Calu3 (cell line): ENCODE measurements around the gene NAA10. TPM values are rescaled to one million over a fixed set of nuclear protein-coding genes. Genes with fewer than 3 reads are reported as not detected.

ENCODE experiments used
- BruUV-seq: library from RNA; stranded (reverse); fragments of 400-500 nt; replicated peaks from 2 replicates; lab custom pipeline; 2021; lab: Mats Ljungman, UMichigan
- CTCF ChIA-PET: fragments of 300-600 bp; sonication (Branson Sonifier 250); formaldehyde crosslinking; loops from one replicate; lab custom pipeline; 2022; ENCODE audit warnings: antibody characterized with exemption; lab: Charles Lee
- DNase-seq: peaks from one replicate; pipeline ENCODE4 v3.0.0; 2022
- H3K27ac Mint-ChIP-seq: one replicate; pipeline ENCODE4 v1.8.0; 2022; ENCODE audit warnings: mixed read lengths; ENCODE audit not compliant: unreplicated experiment
- H3K27me3 Mint-ChIP-seq: one replicate; pipeline ENCODE4 v1.8.0; 2022; ENCODE audit warnings: mixed read lengths; ENCODE audit not compliant: unreplicated experiment
- H3K36me3 Mint-ChIP-seq: one replicate; pipeline ENCODE4 v1.8.0; 2022; ENCODE audit warnings: mild to moderate bottlenecking, moderate library complexity, mixed read lengths; ENCODE audit not compliant: insufficient read depth, unreplicated experiment
- H3K4me1 Mint-ChIP-seq: one replicate; pipeline ENCODE4 v1.8.0; 2022; ENCODE audit warnings: mild to moderate bottlenecking, low read depth, mixed read lengths; ENCODE audit not compliant: unreplicated experiment
- H3K4me3 Mint-ChIP-seq: one replicate; pipeline ENCODE4 v1.8.0; 2022; ENCODE audit warnings: mild to moderate bottlenecking, low read depth, moderate library complexity, mixed read lengths; ENCODE audit not compliant: unreplicated experiment
- H3K9me3 Mint-ChIP-seq: one replicate; pipeline ENCODE4 v1.8.0; 2022; ENCODE audit warnings: low read depth, mixed read lengths; ENCODE audit not compliant: unreplicated experiment
- intact Hi-C: fragments of 100-400 bp; cut with micrococcal nuclease; formaldehyde crosslinking; loops from one replicate; pipeline ENCODE4 v1.10.0; 2022; ENCODE audit not compliant: unreplicated experiment
- total RNA-seq: library from RNA; stranded (reverse); gene quantifications from 2 replicates; pipeline ENCODE4 v1.2.3, GENCODE V29; 2022
- TF ChIP-seq, protein P1 (sequence below): fragments of 200-600 bp; IDR thresholded peaks from one replicate; pipeline ENCODE4 v1.8.0; 2022; ENCODE audit warnings: antibody characterized with exemption; ENCODE audit not compliant: unreplicated experiment

Gene NAA10
- total RNA-seq, 1 experiment from 2014 or later, result 139 TPM

DNA sequence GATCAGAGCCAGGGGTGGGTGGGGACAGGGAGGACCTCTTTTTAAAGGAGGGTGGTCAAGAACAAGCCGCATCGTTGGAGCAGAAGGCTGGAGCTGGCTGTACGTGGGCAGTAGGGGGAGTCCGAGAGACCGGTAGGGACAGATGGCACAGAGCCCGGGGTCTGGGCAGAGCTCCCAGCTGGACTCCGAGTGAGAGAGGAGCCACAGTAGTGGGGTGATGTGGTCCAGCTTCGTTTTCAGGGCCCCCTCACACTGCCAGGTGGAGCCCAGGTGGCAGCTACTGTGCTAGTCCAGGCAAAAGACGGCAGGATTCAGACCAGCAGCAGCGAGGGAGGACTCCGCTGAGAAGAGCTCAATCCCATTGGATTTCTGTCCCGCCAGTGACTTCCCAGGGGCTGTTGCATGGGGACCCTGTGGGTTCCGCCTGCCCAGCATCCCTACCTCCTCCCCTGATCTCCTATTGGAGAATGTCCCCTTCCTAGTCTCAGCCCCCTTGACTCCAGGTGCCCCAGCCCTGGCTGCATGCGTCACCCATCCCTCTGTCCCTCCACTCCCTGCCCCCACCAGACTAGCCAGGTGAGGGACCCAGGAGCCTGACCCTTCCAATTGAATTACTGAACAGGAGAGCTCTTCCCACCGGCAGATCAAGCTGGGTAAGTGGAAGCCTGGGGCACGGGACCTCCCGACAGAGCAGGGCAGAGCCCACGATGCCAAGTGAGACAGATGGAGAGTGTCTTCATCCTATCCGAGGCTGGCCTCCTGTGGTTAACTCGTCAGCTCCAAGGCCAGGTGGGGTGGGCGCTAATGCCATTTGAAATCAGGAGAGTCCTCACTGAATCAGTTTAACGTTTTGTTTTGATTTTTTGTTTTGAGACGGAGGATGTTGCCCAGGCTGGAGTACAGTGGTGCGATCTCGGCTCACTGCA lies 11.6 kb downstream of the NAA10 start:
- CTCF ChIA-PET, result interaction anchor here (0.7 to 2.5 kb wide), 7 partner anchors 11 to 699 kb away, joined by 3 to 12 read pairs (median 6); partner anchors contain the start of genes IDH3G and SSR4
- H3K27ac Mint-ChIP-seq, result no peak overlapping the region
- peaks cover 8% of the 10 kb centered on the region for H3K4me1 Mint-ChIP-seq
- intact Hi-C loops, result no loop called here
- H3K4me3 Mint-ChIP-seq, result no peak overlapping the region
- no TSS peak for BruUV-seq
- peaks cover 19% of the 10 kb centered on the region for H3K36me3 Mint-ChIP-seq
- H3K27me3 Mint-ChIP-seq, result peaks cover 34% of the 10 kb centered on the region
- TF ChIP-seq, protein P1, sequence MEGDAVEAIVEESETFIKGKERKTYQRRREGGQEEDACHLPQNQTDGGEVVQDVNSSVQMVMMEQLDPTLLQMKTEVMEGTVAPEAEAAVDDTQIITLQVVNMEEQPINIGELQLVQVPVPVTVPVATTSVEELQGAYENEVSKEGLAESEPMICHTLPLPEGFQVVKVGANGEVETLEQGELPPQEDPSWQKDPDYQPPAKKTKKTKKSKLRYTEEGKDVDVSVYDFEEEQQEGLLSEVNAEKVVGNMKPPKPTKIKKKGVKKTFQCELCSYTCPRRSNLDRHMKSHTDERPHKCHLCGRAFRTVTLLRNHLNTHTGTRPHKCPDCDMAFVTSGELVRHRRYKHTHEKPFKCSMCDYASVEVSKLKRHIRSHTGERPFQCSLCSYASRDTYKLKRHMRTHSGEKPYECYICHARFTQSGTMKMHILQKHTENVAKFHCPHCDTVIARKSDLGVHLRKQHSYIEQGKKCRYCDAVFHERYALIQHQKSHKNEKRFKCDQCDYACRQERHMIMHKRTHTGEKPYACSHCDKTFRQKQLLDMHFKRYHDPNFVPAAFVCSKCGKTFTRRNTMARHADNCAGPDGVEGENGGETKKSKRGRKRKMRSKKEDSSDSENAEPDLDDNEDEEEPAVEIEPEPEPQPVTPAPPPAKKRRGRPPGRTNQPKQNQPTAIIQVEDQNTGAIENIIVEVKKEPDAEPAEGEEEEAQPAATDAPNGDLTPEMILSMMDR, result peak; percentile 59
- peak; percentile 74 for DNase-seq
- H3K9me3 Mint-ChIP-seq, result no peaks in the 10 kb centered on the region

DNA sequence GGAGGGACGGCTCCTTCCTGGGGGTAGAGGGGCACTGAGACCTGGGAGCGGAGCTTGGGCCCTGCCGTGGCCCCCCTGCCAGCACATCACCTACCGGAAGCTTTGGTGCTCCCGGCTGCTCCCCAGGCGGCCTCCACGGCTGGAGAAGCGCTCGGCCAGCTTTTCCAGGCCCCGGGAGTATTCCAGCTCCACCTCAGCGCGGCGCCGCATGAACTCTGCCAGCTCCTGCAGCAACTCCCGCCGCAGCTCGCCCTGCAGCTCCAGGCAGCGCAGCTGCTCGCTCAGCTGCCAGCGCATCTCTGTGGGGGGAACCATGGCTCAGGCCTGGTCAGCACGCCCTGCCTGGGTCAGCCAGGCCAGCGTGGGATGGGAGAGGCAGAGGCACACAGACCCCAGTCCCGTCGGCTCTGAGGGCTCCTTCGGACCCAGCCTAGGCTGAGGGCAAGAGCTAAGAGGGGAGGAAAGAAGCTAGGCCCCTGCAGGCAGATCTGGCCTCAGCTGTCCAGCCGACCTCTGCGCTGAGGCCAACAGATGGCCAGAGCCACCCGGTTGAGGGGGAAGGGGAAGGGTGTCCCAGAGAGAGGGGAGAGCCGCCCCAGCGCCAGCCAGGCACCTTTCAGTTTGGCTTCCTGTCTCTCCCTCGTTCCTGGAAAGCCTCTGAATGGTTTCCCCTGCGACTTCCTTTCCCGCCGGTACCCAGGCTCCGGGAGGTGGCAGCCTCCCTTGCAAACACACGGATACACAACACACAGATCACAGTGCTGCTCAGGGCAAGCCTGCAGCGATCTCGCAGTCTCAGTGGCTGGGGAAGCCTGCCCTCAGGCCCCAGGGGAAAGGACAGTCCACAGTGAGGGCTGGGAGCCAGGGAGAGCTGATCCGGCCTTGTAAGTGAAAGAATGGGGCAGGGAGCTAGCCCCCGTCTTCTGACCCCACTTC lies 13.1 kb downstream of the NAA10 start:
- H3K27ac Mint-ChIP-seq, result no peak overlapping the region
- DNase-seq, result no peak
- H3K4me1 Mint-ChIP-seq, result peaks cover under 1% of the 10 kb centered on the region
- peaks cover 4% of the 10 kb centered on the region for H3K36me3 Mint-ChIP-seq
- TF ChIP-seq, protein P1, result no peak
- peaks cover 34% of the 10 kb centered on the region for H3K27me3 Mint-ChIP-seq
- H3K9me3 Mint-ChIP-seq, result no peaks in the 10 kb centered on the region
- no TSS peak for BruUV-seq
- CTCF ChIA-PET, result interaction anchor here (0.6 to 0.7 kb wide), 3 partner anchors 21 to 697 kb away, joined by 3 to 9 read pairs (median 4); no protein-coding TSS in a partner anchor
- intact Hi-C loops, result no loop called here
- no peak overlapping the region for H3K4me3 Mint-ChIP-seq

DNA sequence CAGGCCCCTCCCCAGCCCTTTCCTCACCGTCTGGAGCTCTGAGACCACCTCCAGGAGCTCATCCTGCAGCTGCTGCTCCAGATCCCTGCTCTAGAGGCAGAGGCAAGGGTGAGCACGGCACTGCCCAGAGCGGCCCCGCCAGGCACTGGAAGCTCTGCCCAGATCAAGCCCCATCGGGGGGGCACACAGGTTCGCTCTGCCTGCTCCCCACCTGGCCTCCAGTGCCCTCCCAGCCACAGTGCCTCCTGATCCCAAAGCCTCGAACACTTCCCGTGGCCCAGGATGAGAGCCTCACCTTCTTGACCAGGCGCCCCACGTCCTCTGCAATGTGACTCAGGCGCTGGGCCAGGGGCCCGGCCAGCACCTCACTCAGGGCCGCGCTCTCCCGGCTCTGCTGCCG lies 13.8 kb downstream of the NAA10 start:
- DNase-seq, result no peak
- no peak overlapping the region for H3K27ac Mint-ChIP-seq
- H3K27me3 Mint-ChIP-seq, result peaks cover 34% of the 10 kb centered on the region
- CTCF ChIA-PET, result interaction anchor here (0.6 kb wide), 2 partner anchors 20 to 77 kb away, joined by 3 to 4 read pairs; no protein-coding TSS in a partner anchor
- no peaks in the 10 kb centered on the region for H3K36me3 Mint-ChIP-seq
- TF ChIP-seq, protein P1, result no peak
- no peaks in the 10 kb centered on the region for H3K9me3 Mint-ChIP-seq
- intact Hi-C loops, result no loop called here
- H3K4me1 Mint-ChIP-seq, result no peaks in the 10 kb centered on the region
- no peak overlapping the region for H3K4me3 Mint-ChIP-seq
- BruUV-seq, result no TSS peak

DNA sequence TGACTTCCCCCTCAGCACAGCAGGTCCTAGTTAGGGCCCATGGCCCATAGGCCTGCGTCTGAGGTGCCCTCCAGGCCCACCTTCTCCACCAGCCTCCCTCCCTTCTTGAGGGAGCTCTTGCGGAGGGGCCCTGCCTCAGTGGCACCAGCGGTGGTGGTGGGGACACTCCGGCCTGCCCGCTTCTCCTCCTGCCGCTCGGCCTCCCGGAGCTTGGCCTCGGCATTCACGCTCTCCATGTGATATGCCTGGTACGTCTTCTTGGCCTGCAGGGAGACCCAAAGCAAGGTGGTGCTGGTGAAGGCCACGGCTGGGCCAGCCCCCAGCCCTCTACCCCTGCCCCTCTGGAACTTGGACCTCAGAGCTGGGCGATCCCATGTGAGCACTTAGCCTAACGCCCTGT lies 14.3 kb downstream of the NAA10 start:
- CTCF ChIA-PET, result no interaction called here
- Mint-ChIP-seq H3K9me3 (no peaks in the 10 kb centered on the region), H3K27ac (no peak overlapping the region), H3K4me1 (no peaks in the 10 kb centered on the region), H3K36me3 (no peaks in the 10 kb centered on the region), H3K4me3 (no peak overlapping the region), H3K27me3 (peaks cover 34% of the 10 kb centered on the region)
- no peak for DNase-seq
- intact Hi-C loops, result no loop called here
- no TSS peak for BruUV-seq
- TF ChIP-seq, protein P1, result no peak
